ENCODE results near the gene PARM1. TPM values are rescaled to one million over a fixed set of nuclear protein-coding genes. Genes with fewer than 3 reads are reported as not detected.

The PARM1 gene
- total RNA-seq, 4 donors from 2014 or later, result 12.9 to 25.7 (median 24.1) TPM

DNA sequence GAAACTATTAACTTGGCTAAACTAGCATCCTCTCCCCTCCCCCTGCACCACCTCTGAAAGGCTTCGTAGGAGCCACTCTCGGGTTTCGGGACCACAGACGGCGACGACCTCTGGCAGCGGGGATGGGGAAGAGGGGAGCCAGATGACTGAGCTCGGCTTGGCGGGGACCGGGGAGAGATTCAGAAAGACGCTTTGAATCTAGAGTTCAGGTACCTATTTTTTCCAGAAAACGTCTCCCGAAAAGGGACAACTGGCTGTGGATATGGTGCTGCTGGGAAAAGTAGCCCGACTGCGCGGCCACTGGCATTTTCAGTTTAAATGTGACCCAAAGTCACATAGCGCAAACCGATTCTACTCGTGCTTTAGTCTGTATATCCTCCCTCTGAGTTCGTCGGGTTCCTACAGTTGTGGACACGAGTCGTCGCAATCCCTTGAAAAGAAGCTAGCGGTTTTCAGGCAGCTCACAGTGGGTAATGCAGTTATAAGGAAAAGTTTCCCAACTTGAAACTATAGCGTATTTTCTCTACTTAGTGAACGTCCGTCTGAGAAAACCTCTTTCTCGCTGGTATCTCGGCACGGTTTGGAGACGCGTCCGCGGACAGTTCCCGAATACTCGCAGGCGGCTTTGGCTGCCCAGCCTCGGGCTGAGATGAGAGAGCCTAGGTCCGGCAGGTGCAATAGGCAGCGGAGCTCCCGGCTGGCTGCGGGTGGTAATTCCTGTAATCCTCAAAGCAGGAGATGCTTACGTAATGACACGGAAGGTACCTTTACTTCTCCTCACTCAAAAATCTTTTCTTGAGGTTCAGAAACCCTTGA, 1.3 kb downstream of the PARM1 start:
- Histone ChIP-seq H3K9me3 (no peaks in the 10 kb centered on the region), H3K4me1 (peaks cover 3 to 34% (median 27%) of the 10 kb centered on the region in 4 donors), H3K4me3 (peak overlapping the region; percentile 65 to 83 (median 72)), H3K27me3 (peaks cover 0 to 8% (median 0%) of the 10 kb centered on the region in 4 donors), H3K27ac (replicated peaks in 1 of 4) (peak overlapping the region; percentile 67 to 85 (median 83)), H3K36me3 (no peaks in the 10 kb centered on the region)
- intact Hi-C loops (cut with DNase I), result loop anchor here (5.0 kb wide), 1 partner anchor 553 kb away; no protein-coding TSS in a partner anchor
- DNase-seq (ENCODE audit: extremely low spot score), result no peak
- TF ChIP-seq, protein P1, sequence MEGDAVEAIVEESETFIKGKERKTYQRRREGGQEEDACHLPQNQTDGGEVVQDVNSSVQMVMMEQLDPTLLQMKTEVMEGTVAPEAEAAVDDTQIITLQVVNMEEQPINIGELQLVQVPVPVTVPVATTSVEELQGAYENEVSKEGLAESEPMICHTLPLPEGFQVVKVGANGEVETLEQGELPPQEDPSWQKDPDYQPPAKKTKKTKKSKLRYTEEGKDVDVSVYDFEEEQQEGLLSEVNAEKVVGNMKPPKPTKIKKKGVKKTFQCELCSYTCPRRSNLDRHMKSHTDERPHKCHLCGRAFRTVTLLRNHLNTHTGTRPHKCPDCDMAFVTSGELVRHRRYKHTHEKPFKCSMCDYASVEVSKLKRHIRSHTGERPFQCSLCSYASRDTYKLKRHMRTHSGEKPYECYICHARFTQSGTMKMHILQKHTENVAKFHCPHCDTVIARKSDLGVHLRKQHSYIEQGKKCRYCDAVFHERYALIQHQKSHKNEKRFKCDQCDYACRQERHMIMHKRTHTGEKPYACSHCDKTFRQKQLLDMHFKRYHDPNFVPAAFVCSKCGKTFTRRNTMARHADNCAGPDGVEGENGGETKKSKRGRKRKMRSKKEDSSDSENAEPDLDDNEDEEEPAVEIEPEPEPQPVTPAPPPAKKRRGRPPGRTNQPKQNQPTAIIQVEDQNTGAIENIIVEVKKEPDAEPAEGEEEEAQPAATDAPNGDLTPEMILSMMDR (IDR thresholded peaks at IDR 0.05), result no peak
- TF ChIP-seq POLR2A (IDR thresholded peaks at IDR 0.05; ENCODE audit: low read depth) (no peak), EP300 (IDR thresholded peaks at IDR 0.05) (no peak), POLR2AphosphoS5 (IDR thresholded peaks at IDR 0.05) (no peak)
- 2% methylated on average over 36 of the region's 45 CpGs for WGBS

GRCh38 chr4:74934888-74935287, 2.0 kb downstream of the PARM1 start:
- peaks cover 0 to 8% (median 0%) of the 10 kb centered on the region in 4 donors for H3K27me3 ChIP-seq
- no peak for DNase-seq (ENCODE audit: extremely low spot score)
- WGBS, result 13% methylated on average over 10 of the region's 10 CpGs
- peaks cover 3 to 34% (median 27%) of the 10 kb centered on the region in 4 donors for H3K4me1 ChIP-seq
- H3K27ac ChIP-seq (replicated peaks in 1 of 4), result peak overlapping the region; percentile 67 to 85 (median 83)
- H3K36me3 ChIP-seq, result no peaks in the 10 kb centered on the region
- intact Hi-C loops (cut with DNase I), result loop anchor here (5.0 kb wide), 1 partner anchor 552 kb away; no protein-coding TSS in a partner anchor
- TF ChIP-seq POLR2AphosphoS5 (IDR thresholded peaks at IDR 0.05) (no peak), POLR2A (IDR thresholded peaks at IDR 0.05; ENCODE audit: low read depth) (no peak), EP300 (IDR thresholded peaks at IDR 0.05) (no peak)
- TF ChIP-seq, protein P1 (IDR thresholded peaks at IDR 0.05), result no peak
- peak overlapping the region; percentile 65 to 83 (median 72) for H3K4me3 ChIP-seq
- no peaks in the 10 kb centered on the region for H3K9me3 ChIP-seq

- Histone ChIP-seq H3K9me3 (no peaks in the 10 kb centered on the region), H3K27me3 (no peaks in the 10 kb centered on the region), H3K27ac (replicated peaks in 1 of 4) (no peak overlapping the region), H3K4me3 (no peak overlapping the region), H3K36me3 (no peaks in the 10 kb centered on the region), H3K4me1 (no peaks in the 10 kb centered on the region)
- 81% methylated on average over 3 of the region's 3 CpGs for WGBS
- no peak for TF ChIP-seq EP300 (IDR thresholded peaks at IDR 0.05)
- no peak for DNase-seq (ENCODE audit: extremely low spot score)
- intact Hi-C loops (cut with DNase I), result no loop called here
Measured at GRCh38 chr4:74941123-74941522, 8.2 kb downstream of the PARM1 start.

DNA sequence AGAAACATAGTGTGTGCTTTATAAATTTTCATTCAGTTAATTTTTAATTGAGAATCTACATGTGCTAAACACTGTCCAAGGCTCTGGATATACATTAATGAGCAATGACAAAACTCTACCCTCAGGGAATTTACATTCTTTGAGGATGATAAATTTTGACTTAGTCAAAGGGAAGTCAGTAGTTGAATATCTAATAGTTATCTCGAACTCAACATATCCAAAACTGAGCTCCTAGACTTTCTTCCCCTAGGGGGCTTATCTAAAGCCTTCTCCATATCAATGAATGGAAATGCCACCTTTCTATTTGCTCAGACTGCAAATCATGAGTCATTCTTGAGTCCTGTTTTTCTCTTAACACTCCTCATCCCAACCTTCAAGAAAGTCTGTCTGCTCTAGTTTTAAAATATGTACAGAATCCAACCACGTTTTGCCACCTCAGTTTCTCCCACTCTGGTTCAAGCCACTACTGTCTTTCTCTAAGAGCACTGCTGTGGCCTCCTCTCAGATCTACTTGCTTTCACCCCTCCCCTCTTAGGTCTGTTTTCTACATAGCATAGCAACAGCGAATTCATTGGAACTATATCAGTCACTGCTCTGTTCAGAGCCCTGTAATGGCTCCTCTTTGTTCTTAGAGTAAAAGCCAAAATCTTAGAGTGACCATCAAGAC, 9.5 kb downstream of the PARM1 start:
- Histone ChIP-seq H3K27me3 (no peaks in the 10 kb centered on the region), H3K36me3 (no peaks in the 10 kb centered on the region), H3K9me3 (no peaks in the 10 kb centered on the region), H3K4me3 (no peak overlapping the region), H3K4me1 (no peaks in the 10 kb centered on the region), H3K27ac (replicated peaks in 1 of 4) (no peak overlapping the region)
- intact Hi-C loops (cut with DNase I), result no loop called here
- 88% methylated on average over 3 of the region's 3 CpGs for WGBS
- DNase-seq (ENCODE audit: extremely low spot score), result no peak
- TF ChIP-seq, protein P1 (IDR thresholded peaks at IDR 0.05), result no peak
- TF ChIP-seq POLR2AphosphoS5 (IDR thresholded peaks at IDR 0.05) (no peak), POLR2A (IDR thresholded peaks at IDR 0.05; ENCODE audit: low read depth) (no peak), EP300 (IDR thresholded peaks at IDR 0.05) (no peak)

DNA sequence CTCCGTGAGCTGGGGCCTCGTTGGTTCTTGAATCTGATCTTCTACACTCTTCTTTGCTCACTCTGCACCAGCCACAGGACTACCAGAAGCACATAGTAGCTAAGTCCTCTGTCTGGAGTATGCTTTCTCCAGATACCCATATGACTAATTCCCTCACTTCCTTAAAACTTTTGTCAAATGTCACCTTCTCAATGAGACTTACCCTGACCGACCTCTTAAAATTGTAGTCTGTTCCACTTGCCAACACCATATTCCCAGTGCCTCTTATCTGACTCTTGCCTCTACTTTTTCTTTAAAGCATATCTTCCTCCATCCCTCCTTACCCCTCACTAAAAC, 10.0 kb downstream of the PARM1 start:
- no peak overlapping the region for H3K27ac ChIP-seq (replicated peaks in 1 of 4)
- intact Hi-C loops (cut with DNase I), result no loop called here
- TF ChIP-seq, protein P1 (IDR thresholded peaks at IDR 0.05), result no peak
- TF ChIP-seq POLR2A (IDR thresholded peaks at IDR 0.05; ENCODE audit: low read depth) (no peak), EP300 (IDR thresholded peaks at IDR 0.05) (no peak), POLR2AphosphoS5 (IDR thresholded peaks at IDR 0.05) (no peak)

More for the DNA sequence above, 10.0 kb downstream of the PARM1 start:
- H3K9me3 ChIP-seq, result no peaks in the 10 kb centered on the region
- H3K4me1 ChIP-seq, result no peaks in the 10 kb centered on the region
- no peaks in the 10 kb centered on the region for H3K36me3 ChIP-seq
- 94% methylated on average over 3 of the region's 3 CpGs for WGBS
- no peak for DNase-seq (ENCODE audit: extremely low spot score)
- no peak overlapping the region for H3K4me3 ChIP-seq
- H3K27me3 ChIP-seq, result no peaks in the 10 kb centered on the region

Measured in esophagus muscularis mucosa (tissue), 4 donors.